ENCODE results near the gene TMEM31.

TMEM31 gene

GRCh38 chrX:103688946-103689345 lies 21.8 kb upstream of the TMEM31 start:
- peak; percentile 12 to 40 for DNase-seq
- TF ChIP-seq GATA1 (IDR thresholded peaks at IDR 0.05; ENCODE audit: low read depth, low read length) (no peak), POLR2A (IDR thresholded peaks at IDR 0.05; ENCODE audit: low read length) (no peak)

- no peak for DNase-seq
- TF ChIP-seq POLR2A (IDR thresholded peaks at IDR 0.05; ENCODE audit: low read length) (no peak), GATA1 (IDR thresholded peaks at IDR 0.05; ENCODE audit: low read depth, low read length) (no peak)
Measured at GRCh38 chrX:103691059-103691458, 19.6 kb upstream of the TMEM31 start.

GRCh38 chrX:103697687-103698086 lies 13.0 kb upstream of the TMEM31 start:
- DNase-seq: no peak
- TF ChIP-seq GATA1 (IDR thresholded peaks at IDR 0.05; ENCODE audit: low read depth, low read length): no peak
- no peak for TF ChIP-seq POLR2A (IDR thresholded peaks at IDR 0.05; ENCODE audit: low read length)

GRCh38 chrX:103699243-103699642 lies 11.5 kb upstream of the TMEM31 start:
- no peak for DNase-seq
- TF ChIP-seq POLR2A (IDR thresholded peaks at IDR 0.05; ENCODE audit: low read length) (no peak), GATA1 (IDR thresholded peaks at IDR 0.05; ENCODE audit: low read depth, low read length) (no peak)

GRCh38 chrX:103704863-103705262 lies 5.8 kb upstream of the TMEM31 start:
- no peak for DNase-seq

GRCh38 chrX:103716962-103717361 lies 6.3 kb downstream of the TMEM31 start:
- DNase-seq: no peak
- no peak for TF ChIP-seq POLR2A (IDR thresholded peaks at IDR 0.05; ENCODE audit: low read length)
- no peak for TF ChIP-seq GATA1 (IDR thresholded peaks at IDR 0.05; ENCODE audit: low read depth, low read length)

More at GRCh38 chrX:103704863-103705262, 5.8 kb upstream of the TMEM31 start:
- TF ChIP-seq GATA1 (IDR thresholded peaks at IDR 0.05; ENCODE audit: low read depth, low read length): no peak
- TF ChIP-seq POLR2A (IDR thresholded peaks at IDR 0.05; ENCODE audit: low read length): no peak

GRCh38 chrX:103718120-103718519 lies 7.4 kb downstream of the TMEM31 start:
- DNase-seq: no peak
- TF ChIP-seq POLR2A (IDR thresholded peaks at IDR 0.05; ENCODE audit: low read length) (no peak), GATA1 (IDR thresholded peaks at IDR 0.05; ENCODE audit: low read depth, low read length) (no peak)

GRCh38 chrX:103722505-103722904 lies 11.8 kb downstream of the TMEM31 start:
- TF ChIP-seq POLR2A (IDR thresholded peaks at IDR 0.05; ENCODE audit: low read length): no peak
- TF ChIP-seq GATA1 (IDR thresholded peaks at IDR 0.05; ENCODE audit: low read depth, low read length): no peak
- no peak for DNase-seq

GRCh38 chrX:103726477-103726876 lies 15.8 kb downstream of the TMEM31 start:
- no peak for TF ChIP-seq POLR2A (IDR thresholded peaks at IDR 0.05; ENCODE audit: low read length)
- no peak for TF ChIP-seq GATA1 (IDR thresholded peaks at IDR 0.05; ENCODE audit: low read depth, low read length)
- no peak for DNase-seq

- no peak for TF ChIP-seq POLR2A (IDR thresholded peaks at IDR 0.05; ENCODE audit: low read length)
- no peak for TF ChIP-seq GATA1 (IDR thresholded peaks at IDR 0.05; ENCODE audit: low read depth, low read length)
- DNase-seq: no peak
Measured at GRCh38 chrX:103727115-103727514, 16.4 kb downstream of the TMEM31 start.

GRCh38 chrX:103729015-103729414 lies 18.3 kb downstream of the TMEM31 start:
- DNase-seq: no peak
- TF ChIP-seq POLR2A (IDR thresholded peaks at IDR 0.05; ENCODE audit: low read length): no peak
- TF ChIP-seq GATA1 (IDR thresholded peaks at IDR 0.05; ENCODE audit: low read depth, low read length): no peak

GRCh38 chrX:103730147-103730795 lies 19.6 kb downstream of the TMEM31 start:
- TF ChIP-seq GATA1 (IDR thresholded peaks at IDR 0.05; ENCODE audit: low read depth, low read length) (no peak), POLR2A (IDR thresholded peaks at IDR 0.05; ENCODE audit: low read length) (no peak)
- no peak for DNase-seq

- no peak for TF ChIP-seq POLR2A (IDR thresholded peaks at IDR 0.05; ENCODE audit: low read length)
- no peak for TF ChIP-seq GATA1 (IDR thresholded peaks at IDR 0.05; ENCODE audit: low read depth, low read length)
- no peak for DNase-seq
Measured at GRCh38 chrX:103730796-103731493, 20.2 kb downstream of the TMEM31 start.

GRCh38 chrX:103733017-103733416 lies 22.3 kb downstream of the TMEM31 start:
- no peak for DNase-seq
- TF ChIP-seq GATA1 (IDR thresholded peaks at IDR 0.05; ENCODE audit: low read depth, low read length) (no peak), POLR2A (IDR thresholded peaks at IDR 0.05; ENCODE audit: low read length) (no peak)

Measured in erythroblast (primary cell).